ENCODE results near the gene PITPNC1. TPM values are rescaled to one million over a fixed set of nuclear protein-coding genes. Genes with fewer than 3 reads are reported as not detected.

The PITPNC1 gene
- total RNA-seq, 4 donors from 2014 or later, result 1.9 to 12.4 (median 5.2) TPM

GRCh38 chr17:67518876-67519275 is 141.8 kb downstream of the PITPNC1 start:
- no peak overlapping the region for H3K4me3 ChIP-seq
- no peaks in the 10 kb centered on the region for H3K27me3 ChIP-seq
- H3K9me3 ChIP-seq, result no peaks in the 10 kb centered on the region
- no peaks in the 10 kb centered on the region for H3K36me3 ChIP-seq
- peaks cover 0 to 6% (median 0%) of the 10 kb centered on the region in 4 donors for H3K4me1 ChIP-seq
- H3K27ac ChIP-seq, result no peak overlapping the region
- no peak for DNase-seq
- TF ChIP-seq CTCF (IDR thresholded peaks at IDR 0.05), result no peak
- no peak for TF ChIP-seq POLR2A (IDR thresholded peaks at IDR 0.05)

- no peaks in the 10 kb centered on the region for H3K27me3 ChIP-seq
- H3K4me1 ChIP-seq, result peaks cover 0 to 6% (median 0%) of the 10 kb centered on the region in 4 donors
- no peak overlapping the region for H3K4me3 ChIP-seq
- no peak for DNase-seq
- H3K27ac ChIP-seq, result peak overlapping the region in 1 of 4 donors; percentile 30
- no peaks in the 10 kb centered on the region for H3K36me3 ChIP-seq
- TF ChIP-seq POLR2A (IDR thresholded peaks at IDR 0.05) (no peak), CTCF (IDR thresholded peaks at IDR 0.05) (no peak)
- no peaks in the 10 kb centered on the region for H3K9me3 ChIP-seq
Observed at GRCh38 chr17:67519801-67520251, 142.7 kb downstream of the PITPNC1 start.

GRCh38 chr17:67520252-67520906 is 143.3 kb downstream of the PITPNC1 start:
- DNase-seq, result peak in 1 of 3 donors; percentile 52
- Histone ChIP-seq H3K27ac (peak overlapping the region in 2 of 4 donors; percentile 8 to 30), H3K27me3 (no peaks in the 10 kb centered on the region), H3K4me3 (no peak overlapping the region), H3K36me3 (no peaks in the 10 kb centered on the region), H3K4me1 (peaks cover 0 to 6% (median 0%) of the 10 kb centered on the region in 4 donors), H3K9me3 (no peaks in the 10 kb centered on the region)
- no peak for TF ChIP-seq CTCF (IDR thresholded peaks at IDR 0.05)
- TF ChIP-seq POLR2A (IDR thresholded peaks at IDR 0.05), result no peak

GRCh38 chr17:67520916-67521774 is 144.1 kb downstream of the PITPNC1 start:
- peaks cover 0 to 6% (median 0%) of the 10 kb centered on the region in 4 donors for H3K4me1 ChIP-seq
- no peak for DNase-seq
- H3K4me3 ChIP-seq, result no peak overlapping the region
- H3K9me3 ChIP-seq, result no peaks in the 10 kb centered on the region
- peak overlapping the region in 1 of 4 donors; percentile 30 for H3K27ac ChIP-seq
- H3K36me3 ChIP-seq, result no peaks in the 10 kb centered on the region
- no peaks in the 10 kb centered on the region for H3K27me3 ChIP-seq
- TF ChIP-seq CTCF (IDR thresholded peaks at IDR 0.05) (no peak), POLR2A (IDR thresholded peaks at IDR 0.05) (no peak)

- TF ChIP-seq POLR2A (IDR thresholded peaks at IDR 0.05) (no peak), CTCF (IDR thresholded peaks at IDR 0.05) (no peak)
- Histone ChIP-seq H3K4me1 (peaks cover 0 to 6% (median 0%) of the 10 kb centered on the region in 4 donors), H3K27me3 (no peaks in the 10 kb centered on the region), H3K9me3 (no peaks in the 10 kb centered on the region), H3K27ac (no peak overlapping the region), H3K36me3 (no peaks in the 10 kb centered on the region), H3K4me3 (no peak overlapping the region)
- no peak for DNase-seq
Observed at GRCh38 chr17:67521775-67522069, 144.6 kb downstream of the PITPNC1 start.

Measured in Peyer's patch (tissue), 4 donors.